ENCODE measurements around the gene SLC2A6. TPM values are rescaled to one million over a fixed set of nuclear protein-coding genes. Genes with fewer than 3 reads are reported as not detected.

Gene SLC2A6
- total RNA-seq, 1 experiment from 2014 or later: 18.7 TPM

DNA sequence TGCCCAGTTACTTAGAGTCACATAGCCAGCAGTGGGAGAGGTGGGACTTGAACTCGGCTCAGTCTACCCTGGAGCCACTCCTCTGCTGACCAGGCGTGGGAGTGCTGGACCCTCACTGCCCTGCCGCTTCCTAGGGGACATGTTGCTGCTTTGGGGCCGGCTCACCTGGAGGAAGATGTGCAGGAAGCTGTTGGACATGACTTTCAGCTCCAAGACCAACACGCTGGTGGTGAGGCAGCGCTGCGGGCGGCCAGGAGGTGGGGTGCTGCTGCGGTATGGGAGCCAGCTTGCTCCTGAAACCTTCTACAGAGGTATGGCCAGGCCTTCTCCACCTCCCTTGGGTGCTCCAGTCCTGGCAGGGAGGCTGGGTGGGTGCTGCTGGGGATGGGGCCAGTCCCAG is 22.5 kb downstream of the SLC2A6 start:
- Histone ChIP-seq H2BK12ac (ENCODE audit: insufficient read length, low read depth, low read length) (no peak overlapping the region), H3T11ph (ENCODE audit: low read length) (no peak overlapping the region), H3K23me2 (ENCODE audit: insufficient read length, low read depth, low read length, poor library complexity, severe bottlenecking) (peaks cover 13% of the 10 kb centered on the region), H2BK15ac (ENCODE audit: low read depth, low read length) (no peak overlapping the region), H2AFZ (ENCODE audit: low read length) (no peak overlapping the region), H4K20me1 (ENCODE audit: control insufficient read depth, insufficient read depth, insufficient read length) (no peaks in the 10 kb centered on the region), H3K4ac (ENCODE audit: low read depth, low read length) (no peak overlapping the region), H3K79me2 (ENCODE audit: insufficient read depth, low read length) (no peaks in the 10 kb centered on the region), H3K79me1 (ENCODE audit: insufficient read depth, low read depth, low read length, poor library complexity, severe bottlenecking) (no peaks in the 10 kb centered on the region), H3K4me2 (ENCODE audit: insufficient read depth, insufficient read length, low read length) (no peak overlapping the region), H4K8ac (replicated peaks; ENCODE audit: insufficient read length, low read depth, low read length) (no peak overlapping the region), H2BK120ac (ENCODE audit: low read depth, low read length, poor library complexity, severe bottlenecking) (no peak overlapping the region), H4K5ac (ENCODE audit: insufficient read length, low read depth, low read length) (no peak overlapping the region), H2AK5ac (ENCODE audit: insufficient read length, low read length) (no peak overlapping the region), H3K9me3 (ENCODE audit: control insufficient read depth, low read depth, low read length) (no peaks in the 10 kb centered on the region), H3K27me3 (ENCODE audit: insufficient read depth, low read length) (no peaks in the 10 kb centered on the region), H3K18ac (ENCODE audit: insufficient read length, low read depth, low read length) (no peak overlapping the region), H3K9ac (ENCODE audit: extremely low read depth, insufficient read length, low read length) (no peak overlapping the region), H3K14ac (ENCODE audit: insufficient read depth, low read length) (no peak overlapping the region), H3K4me1 (ENCODE audit: insufficient read depth, low read length) (peaks cover 7% of the 10 kb centered on the region; the same call in 1 of the 2 replicates), H2BK5ac (ENCODE audit: insufficient read length, low read length) (no peak overlapping the region), H3K27ac (ENCODE audit: insufficient read length, low read depth, low read length) (no peak overlapping the region), H3K23ac (ENCODE audit: insufficient read length, low read depth, low read length) (no peak overlapping the region), H3K56ac (ENCODE audit: insufficient read length, low read depth, low read length) (no peak overlapping the region), H2BK20ac (ENCODE audit: low read depth, low read length, poor library complexity, severe bottlenecking) (no peak overlapping the region), H4K91ac (ENCODE audit: insufficient read length, low read depth, low read length) (no peak overlapping the region)
- no peaks in the 10 kb centered on the region for H3K36me3 Mint-ChIP-seq (ENCODE audit: insufficient read depth in 1 of 3, low read depth in 3 of 3)
- TF ChIP-seq CTCF (conservative IDR thresholded peaks at IDR 0.05): peak; percentile 48
- peak overlapping the region in 1 of 3 experiments; percentile 62; a peak in 1 of 7 replicates for H3K27ac Mint-ChIP-seq
- H3K27me3 Mint-ChIP-seq (ENCODE audit: low read depth): peaks cover 8% of the 10 kb centered on the region
- H3K4me3 Mint-ChIP-seq: no peak overlapping the region
- WGBS (ENCODE audit: extremely low coverage, insufficient read length, low lambda C conversion rate): no CpG with 5 or more reads among the region's 9 CpGs
- DNase-seq: no peak
- peaks cover 16 to 19% of the 10 kb centered on the region in 2 experiments for H3K4me1 Mint-ChIP-seq
- H3K9me3 Mint-ChIP-seq: no peaks in the 10 kb centered on the region; a peak in 1 of 5 replicates
